LNCAP (cell line): ENCODE measurements around the gene COBLL1.

ENCODE experiments used
- CTCF ChIP-seq: fragments of 450-650 bp; IDR thresholded peaks from 2 replicates; pipeline ENCODE4 v1.5.1; 2017; ENCODE audit warnings: mild to moderate bottlenecking

Gene COBLL1

DNA sequence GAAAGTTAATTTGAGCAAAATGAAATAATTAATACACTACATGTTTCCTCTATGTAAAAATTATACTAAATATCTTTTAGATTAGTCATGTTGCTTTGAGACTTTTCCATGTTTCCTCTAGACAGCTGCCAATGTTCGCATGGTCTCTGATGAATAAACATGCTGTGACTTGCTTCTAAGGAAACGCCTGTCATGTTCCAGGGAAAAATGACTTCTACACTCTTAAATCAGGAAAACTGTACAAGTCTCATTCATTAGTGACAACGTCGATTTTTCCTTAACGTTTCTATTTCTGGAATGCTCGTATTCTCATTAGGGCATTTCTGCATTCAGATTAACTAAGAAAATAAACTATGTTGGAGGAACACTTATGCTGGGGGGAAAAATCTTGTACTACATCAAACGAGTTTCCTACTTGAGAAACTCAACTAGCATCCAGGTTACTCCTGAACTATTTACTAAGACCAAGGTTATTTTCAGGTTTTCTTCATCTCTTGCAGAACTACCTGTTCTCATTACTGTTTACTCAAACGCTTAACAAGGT is 1.6 kb downstream of the COBLL1 start:
- TF ChIP-seq CTCF, result no peak

DNA sequence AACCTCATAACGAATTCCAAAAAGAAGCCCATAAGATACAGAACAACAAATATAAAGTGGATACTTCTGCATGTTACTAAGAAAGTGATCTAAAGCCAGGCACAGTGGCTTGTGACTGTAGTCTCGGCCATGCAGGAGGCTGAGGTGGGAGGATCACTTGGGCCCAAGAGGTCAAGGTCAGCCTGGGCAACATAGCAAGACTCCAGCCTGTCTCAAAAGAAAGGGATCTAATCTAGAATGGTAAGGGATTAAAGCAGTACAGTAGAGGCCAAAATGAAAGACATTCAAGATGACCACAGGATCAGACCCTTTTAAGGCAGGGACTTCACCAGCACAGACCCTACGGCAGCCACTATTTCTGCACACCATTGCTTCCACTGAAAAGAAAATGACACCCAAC is 3.8 kb downstream of the COBLL1 start:
- no peak for TF ChIP-seq CTCF

DNA sequence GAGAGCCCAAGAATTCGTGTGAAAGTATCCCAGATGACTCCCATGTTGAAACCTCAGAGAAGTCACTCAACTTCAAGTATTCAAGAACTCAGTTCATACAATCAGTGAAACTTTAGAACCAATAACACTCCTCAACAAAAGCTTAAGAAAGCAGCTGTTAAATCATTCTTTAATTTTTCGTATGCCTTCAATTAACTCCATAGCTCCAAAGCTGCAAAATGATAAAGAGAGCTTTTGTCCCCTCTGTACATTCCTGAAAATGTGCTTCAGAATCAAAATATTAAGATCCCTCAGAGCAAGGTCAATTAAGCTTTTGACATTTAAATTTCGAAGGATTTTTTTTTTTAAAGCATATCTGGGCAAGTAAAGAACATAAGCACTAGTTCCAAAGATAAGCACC is 4.7 kb downstream of the COBLL1 start:
- no peak for TF ChIP-seq CTCF

GRCh38 chr2:164835302-164835701 is 6.3 kb downstream of the COBLL1 start:
- TF ChIP-seq CTCF, result no peak

- TF ChIP-seq CTCF, result no peak
These were observed 9.7 kb downstream of the COBLL1 start for GRCh38 chr2:164831887-164832286.

GRCh38 chr2:164831180-164831579 is 10.4 kb downstream of the COBLL1 start:
- no peak for TF ChIP-seq CTCF

DNA sequence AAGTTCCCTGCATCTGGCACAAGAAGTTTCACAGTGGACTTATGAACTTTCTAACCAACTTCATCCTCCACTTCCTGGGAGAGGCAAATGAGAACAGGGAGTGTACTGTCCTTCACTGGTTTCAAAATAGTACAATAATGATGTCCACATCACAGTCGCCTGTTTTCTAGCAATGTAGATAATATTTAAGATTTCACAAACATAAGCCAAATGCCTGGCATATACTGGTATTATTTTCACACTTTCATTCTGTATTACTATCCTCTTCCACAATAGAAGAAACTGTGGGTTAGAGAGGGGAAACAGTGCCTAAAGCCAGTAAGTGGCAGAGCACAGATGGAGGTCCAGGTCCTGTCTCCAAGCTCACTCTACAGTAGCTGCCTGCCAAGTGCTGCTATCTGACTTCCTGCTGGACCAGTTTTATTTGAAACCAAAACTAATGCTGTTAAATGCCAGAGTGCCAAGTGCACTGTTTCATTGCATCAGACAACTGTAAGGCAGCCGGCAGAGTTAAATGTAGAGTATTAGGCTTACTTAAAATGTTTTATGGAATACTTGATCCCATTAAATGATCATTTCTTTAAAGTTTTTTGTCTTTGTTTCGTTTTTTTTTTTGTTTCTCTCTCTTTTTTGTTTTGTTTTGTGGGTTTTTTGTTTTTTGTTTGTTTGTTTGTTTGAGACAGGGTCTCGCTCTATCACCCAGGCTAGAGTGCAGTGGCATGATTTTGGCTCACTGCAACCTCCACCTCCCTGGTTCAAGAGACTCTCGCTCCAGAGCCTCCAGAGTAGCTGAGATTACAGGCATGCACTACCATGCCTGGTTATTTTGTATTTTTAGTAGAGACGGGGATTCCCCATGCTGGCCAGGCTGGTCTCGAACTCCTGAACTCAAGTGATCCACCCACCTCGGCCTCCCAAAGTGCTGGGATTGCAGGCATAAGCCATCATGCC is 15.1 kb downstream of the COBLL1 start:
- no peak for TF ChIP-seq CTCF
